Measurements from ENCODE around the gene STX18.

- no peak for TF ChIP-seq CTCF (IDR thresholded peaks at IDR 0.05)
- no peak for TF ChIP-seq EZH2 (IDR thresholded peaks at IDR 0.05)
Measured at GRCh38 chr4:4555916-4556315, 14.1 kb upstream of the STX18 start.

All from neural progenitor cell (in vitro differentiated cells).